HL-60 (cell line): ENCODE data around the gene NBPF1.
"Not testable (repeated sequence)": the region's sequence is repeated elsewhere in the genome, so short reads cannot be mapped to it uniquely, and the experiment has no call there.

Source experiments
- DNase-seq, 2 experiments: peaks; one replicate each; pipeline ENCODE4 v3.0.0-alpha.2; 2010 to 2020; ENCODE audit warnings: low read depth in 1 of 2, low spot score in 1 of 2
- H3K27ac ChIP-seq: fragments of 250-450 bp; sonication (Bioruptor Pico); replicated peaks from 2 replicates; pipeline ENCODE4 v1.5.1; 2020; ENCODE audit warnings: mild to moderate bottlenecking, moderate library complexity
- H3K27me3 ChIP-seq: fragments of 250-450 bp; sonication (Bioruptor Pico); 2 replicates; pipeline ENCODE4 v1.5.1; 2021; ENCODE audit warnings: mild to moderate bottlenecking, moderate library complexity; ENCODE audit not compliant: insufficient read depth, poor library complexity, severe bottlenecking
- H3K4me3 ChIP-seq: replicated peaks from 2 replicates; pipeline ENCODE4 v1.5.1; 2011; ENCODE audit warnings: mild to moderate bottlenecking, control low read depth, low read length; ENCODE audit not compliant: insufficient read depth
- GABPA ChIP-seq: IDR thresholded peaks from 2 replicates; pipeline ENCODE4 v1.6.1; 2012; ENCODE audit warnings: low read depth
- POLR2AphosphoS5 ChIP-seq: IDR thresholded peaks from 2 replicates; pipeline ENCODE4 v1.6.1; 2012; ENCODE audit warnings: low read depth
- SPI1 ChIP-seq: IDR thresholded peaks from 2 replicates; pipeline ENCODE4 v1.6.1; 2012; ENCODE audit warnings: low read depth, mild to moderate bottlenecking, borderline replicate concordance
- TF ChIP-seq, protein P1 (sequence below): IDR thresholded peaks from 2 replicates; pipeline ENCODE4 v1.6.1; 2012; ENCODE audit warnings: low read depth; ENCODE audit not compliant: insufficient replicate concordance
- TF ChIP-seq, protein P2 (sequence below): IDR thresholded peaks from one replicate; pipeline ENCODE4 v1.5.1; 2011; ENCODE audit warnings: low read length, control low read depth, inconsistent platforms; ENCODE audit not compliant: insufficient read depth

The NBPF1 gene

DNA sequence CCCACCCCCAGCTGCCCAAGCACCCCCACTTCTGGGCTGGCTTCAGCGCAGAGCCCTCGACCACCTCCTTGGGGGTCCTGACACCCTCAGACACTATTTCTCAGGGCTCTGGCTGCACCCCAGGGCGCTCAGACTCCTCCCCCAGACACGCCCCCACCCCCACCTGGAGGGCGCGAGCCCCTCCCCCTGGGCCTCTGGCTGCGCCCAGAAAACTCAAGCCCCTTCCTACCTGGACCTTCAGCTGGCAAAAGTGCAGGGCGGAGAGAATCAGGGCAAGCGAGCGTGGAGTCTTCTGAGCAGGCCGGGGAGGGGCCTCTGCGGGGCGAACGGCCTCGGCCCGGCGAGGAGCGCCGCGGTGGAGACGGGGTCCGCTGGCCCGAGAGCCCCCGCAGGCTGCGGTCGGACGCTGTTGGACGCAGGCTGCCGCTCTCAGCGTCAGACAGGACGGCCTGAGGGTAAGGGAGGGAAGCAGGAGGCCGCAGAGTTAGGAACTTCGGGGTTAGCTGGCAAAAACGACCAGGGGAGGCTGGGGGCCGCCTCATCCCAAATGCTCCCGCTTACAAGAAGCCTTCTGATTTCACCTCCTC is 17.4 kb upstream of the NBPF1 start:
- Histone ChIP-seq H3K27ac (no peak overlapping the region), H3K27me3 (no peaks in the 10 kb centered on the region), H3K4me3 (no peak overlapping the region)
- TF ChIP-seq, protein P1, sequence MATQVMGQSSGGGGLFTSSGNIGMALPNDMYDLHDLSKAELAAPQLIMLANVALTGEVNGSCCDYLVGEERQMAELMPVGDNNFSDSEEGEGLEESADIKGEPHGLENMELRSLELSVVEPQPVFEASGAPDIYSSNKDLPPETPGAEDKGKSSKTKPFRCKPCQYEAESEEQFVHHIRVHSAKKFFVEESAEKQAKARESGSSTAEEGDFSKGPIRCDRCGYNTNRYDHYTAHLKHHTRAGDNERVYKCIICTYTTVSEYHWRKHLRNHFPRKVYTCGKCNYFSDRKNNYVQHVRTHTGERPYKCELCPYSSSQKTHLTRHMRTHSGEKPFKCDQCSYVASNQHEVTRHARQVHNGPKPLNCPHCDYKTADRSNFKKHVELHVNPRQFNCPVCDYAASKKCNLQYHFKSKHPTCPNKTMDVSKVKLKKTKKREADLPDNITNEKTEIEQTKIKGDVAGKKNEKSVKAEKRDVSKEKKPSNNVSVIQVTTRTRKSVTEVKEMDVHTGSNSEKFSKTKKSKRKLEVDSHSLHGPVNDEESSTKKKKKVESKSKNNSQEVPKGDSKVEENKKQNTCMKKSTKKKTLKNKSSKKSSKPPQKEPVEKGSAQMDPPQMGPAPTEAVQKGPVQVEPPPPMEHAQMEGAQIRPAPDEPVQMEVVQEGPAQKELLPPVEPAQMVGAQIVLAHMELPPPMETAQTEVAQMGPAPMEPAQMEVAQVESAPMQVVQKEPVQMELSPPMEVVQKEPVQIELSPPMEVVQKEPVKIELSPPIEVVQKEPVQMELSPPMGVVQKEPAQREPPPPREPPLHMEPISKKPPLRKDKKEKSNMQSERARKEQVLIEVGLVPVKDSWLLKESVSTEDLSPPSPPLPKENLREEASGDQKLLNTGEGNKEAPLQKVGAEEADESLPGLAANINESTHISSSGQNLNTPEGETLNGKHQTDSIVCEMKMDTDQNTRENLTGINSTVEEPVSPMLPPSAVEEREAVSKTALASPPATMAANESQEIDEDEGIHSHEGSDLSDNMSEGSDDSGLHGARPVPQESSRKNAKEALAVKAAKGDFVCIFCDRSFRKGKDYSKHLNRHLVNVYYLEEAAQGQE: no peak
- TF ChIP-seq, protein P2, sequence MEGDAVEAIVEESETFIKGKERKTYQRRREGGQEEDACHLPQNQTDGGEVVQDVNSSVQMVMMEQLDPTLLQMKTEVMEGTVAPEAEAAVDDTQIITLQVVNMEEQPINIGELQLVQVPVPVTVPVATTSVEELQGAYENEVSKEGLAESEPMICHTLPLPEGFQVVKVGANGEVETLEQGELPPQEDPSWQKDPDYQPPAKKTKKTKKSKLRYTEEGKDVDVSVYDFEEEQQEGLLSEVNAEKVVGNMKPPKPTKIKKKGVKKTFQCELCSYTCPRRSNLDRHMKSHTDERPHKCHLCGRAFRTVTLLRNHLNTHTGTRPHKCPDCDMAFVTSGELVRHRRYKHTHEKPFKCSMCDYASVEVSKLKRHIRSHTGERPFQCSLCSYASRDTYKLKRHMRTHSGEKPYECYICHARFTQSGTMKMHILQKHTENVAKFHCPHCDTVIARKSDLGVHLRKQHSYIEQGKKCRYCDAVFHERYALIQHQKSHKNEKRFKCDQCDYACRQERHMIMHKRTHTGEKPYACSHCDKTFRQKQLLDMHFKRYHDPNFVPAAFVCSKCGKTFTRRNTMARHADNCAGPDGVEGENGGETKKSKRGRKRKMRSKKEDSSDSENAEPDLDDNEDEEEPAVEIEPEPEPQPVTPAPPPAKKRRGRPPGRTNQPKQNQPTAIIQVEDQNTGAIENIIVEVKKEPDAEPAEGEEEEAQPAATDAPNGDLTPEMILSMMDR: no peak
- DNase-seq: no peak

DNA sequence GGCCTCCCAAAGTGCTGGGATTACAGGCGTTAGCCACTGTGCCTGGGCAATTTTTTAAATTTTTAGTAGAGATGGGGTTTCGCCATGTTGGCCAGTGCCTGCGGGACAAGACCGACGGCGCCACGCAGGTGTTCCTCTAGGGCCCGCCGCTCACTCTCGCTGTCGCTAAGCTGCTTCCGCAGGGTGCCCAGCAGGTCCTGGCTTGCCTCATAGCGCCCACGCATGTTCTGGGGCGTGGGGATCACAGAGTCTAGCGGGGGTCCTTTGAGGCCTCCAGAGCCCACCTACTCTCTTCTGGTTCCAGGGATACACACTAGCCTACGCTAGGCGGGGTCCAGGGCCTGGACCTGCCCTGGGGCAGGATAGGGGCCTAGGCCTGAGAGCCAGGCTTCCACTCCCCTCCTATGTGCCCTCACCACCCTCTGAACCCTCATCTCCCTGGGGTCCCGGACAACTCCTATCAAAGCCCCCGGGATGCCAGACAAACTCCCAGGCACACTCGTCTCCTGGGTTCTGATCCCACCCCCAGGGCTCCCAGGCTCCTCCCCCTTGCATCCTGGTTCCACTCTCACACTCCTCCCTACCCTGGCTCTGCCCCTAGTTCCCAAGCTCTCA is 16.7 kb upstream of the NBPF1 start:
- not testable (repeated sequence) for H3K27ac ChIP-seq, DNase-seq, H3K27me3 ChIP-seq, H3K4me3 ChIP-seq

DNA sequence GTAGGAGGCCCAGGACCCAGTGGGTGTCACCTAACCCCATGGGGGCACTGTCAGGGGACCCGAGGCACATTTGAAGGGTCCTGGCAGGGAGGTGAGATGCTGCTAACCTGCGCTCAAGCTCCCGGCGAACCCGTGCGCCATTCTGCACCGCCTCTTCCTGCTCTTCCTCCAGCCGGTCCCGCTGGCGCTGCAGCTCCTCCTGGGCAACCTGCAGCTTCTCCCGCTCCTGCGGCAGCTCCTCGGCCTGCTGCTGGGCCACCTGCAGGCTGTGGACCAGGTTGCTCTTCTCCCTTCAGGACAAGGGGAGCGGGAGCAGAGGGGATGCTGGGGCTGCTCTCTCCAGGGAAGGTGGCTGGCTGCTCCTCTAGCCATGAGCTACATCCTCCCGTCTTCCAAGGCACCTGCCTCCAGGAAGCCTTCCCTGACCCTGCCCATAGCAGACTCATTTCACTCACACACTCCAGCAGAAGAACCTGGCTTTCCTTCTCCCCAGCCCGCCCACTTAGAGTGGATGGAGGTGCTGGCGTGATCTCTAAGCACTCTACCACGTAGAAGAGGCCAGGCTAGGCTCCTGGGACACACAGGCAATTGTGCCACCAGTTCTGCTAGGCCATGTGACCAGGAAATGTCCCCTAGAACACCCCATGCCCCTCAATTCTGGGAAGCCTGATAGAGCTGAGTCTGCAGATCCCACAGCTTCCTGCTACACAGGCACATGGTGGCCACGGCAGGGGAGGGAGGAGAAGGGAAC is 15.2 kb upstream of the NBPF1 start:
- Histone ChIP-seq H3K27me3 (no peaks in the 10 kb centered on the region), H3K4me3 (no peak overlapping the region), H3K27ac (no peak overlapping the region)
- no peak for TF ChIP-seq SPI1
- TF ChIP-seq, protein P2: no peak
- no peak for TF ChIP-seq GABPA
- TF ChIP-seq, protein P1: no peak
- no peak for TF ChIP-seq POLR2AphosphoS5
- DNase-seq: no peak

DNA sequence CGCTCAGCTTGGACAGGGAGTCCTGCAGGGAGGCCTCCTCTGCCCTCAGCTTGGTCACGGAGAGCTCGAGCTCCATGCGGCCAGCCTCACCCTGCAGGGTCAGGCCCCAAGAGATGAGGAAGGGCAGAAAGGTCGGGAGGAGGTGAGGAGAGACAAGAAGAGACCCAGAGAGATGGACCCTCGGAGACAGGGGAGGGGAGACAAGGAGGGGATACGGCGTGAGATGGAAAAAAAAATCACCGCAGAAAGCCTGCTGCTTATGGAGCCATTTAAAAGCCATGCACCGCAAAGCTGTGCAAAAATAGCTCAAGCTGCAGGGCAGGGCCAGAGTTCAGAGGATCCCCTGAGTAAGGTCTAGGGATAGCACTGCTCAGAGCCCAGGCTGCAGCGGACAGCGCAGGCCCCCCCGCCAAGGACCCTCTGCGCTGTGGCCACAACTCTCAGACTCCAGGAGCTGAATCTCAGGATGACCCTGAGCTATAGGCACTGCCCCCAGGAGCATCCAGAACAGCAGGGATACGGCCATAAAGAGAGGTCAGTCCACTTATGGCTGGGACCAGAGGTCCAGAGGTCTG is 13.1 kb upstream of the NBPF1 start:
- not testable (repeated sequence) for H3K4me3 ChIP-seq, H3K27me3 ChIP-seq, H3K27ac ChIP-seq, DNase-seq
